A549 (cell line): Measurements from ENCODE around the gene IL1RL2.

Experiments used
- CEBPB ChIP-seq, 2 experiments: fragments of >200 bp in 1 of 2; sonication (Bioruptor Twin) in 1 of 2; formaldehyde crosslinking in 1 of 2; IDR thresholded peaks; 2 replicates each; pipeline ENCODE4 v1.6.1; 2012 to 2016
- CHD2 ChIP-seq: fragments of 150-350 bp; IDR thresholded peaks from 2 replicates; pipeline ENCODE4 v1.6.1; 2014; ENCODE audit warnings: low read length; ENCODE audit not compliant: partially characterized antibody
- CTCF ChIP-seq: fragments of >200 bp; sonication (Bioruptor Twin); formaldehyde crosslinking; IDR thresholded peaks from 3 replicates; pipeline ENCODE4 v1.5.1; 2016
- EP300 ChIP-seq, 2 experiments: fragments of >200 bp; sonication (Bioruptor Twin); formaldehyde crosslinking; IDR thresholded peaks; 2 replicates in 1 of 2; 3 replicates in 1 of 2; pipeline ENCODE4 v1.6.1; 2016 to 2017
- ESRRA ChIP-seq: fragments of 150-350 bp; IDR thresholded peaks from 2 replicates; pipeline ENCODE4 v1.6.1; 2014; ENCODE audit warnings: mild to moderate bottlenecking, low read length, borderline replicate concordance
- HEYL ChIP-seq: fragments of 250-450 bp; sonication (Bioruptor Pico); IDR thresholded peaks from 2 replicates; pipeline ENCODE4 v1.8.0; 2021; ENCODE audit warnings: mild to moderate bottlenecking, moderate library complexity
- JUN ChIP-seq, 2 experiments: fragments of >200 bp; sonication (Bioruptor Twin); formaldehyde crosslinking; IDR thresholded peaks; 2 replicates in 1 of 2; 3 replicates in 1 of 2; pipeline ENCODE4 v1.6.1; 2016 to 2017
- MAX ChIP-seq: IDR thresholded peaks from 2 replicates; pipeline ENCODE4 v1.6.1; 2012
- POLR2A ChIP-seq: IDR thresholded peaks from 2 replicates; pipeline ENCODE4 v1.6.1; 2012; ENCODE audit warnings: mild to moderate bottlenecking, low read length
- SMC3 ChIP-seq: fragments of >200 bp; sonication (Bioruptor Twin); formaldehyde crosslinking; IDR thresholded peaks from 3 replicates; pipeline ENCODE4 v1.6.1; 2018; ENCODE audit warnings: inconsistent platforms

GRCh38 chr2:102168026-102168771 is 18.6 kb upstream of the IL1RL2 start:
- no peak for TF ChIP-seq POLR2A
- TF ChIP-seq CTCF = no peak
- no peak for TF ChIP-seq JUN (IDR thresholded peaks at IDR 0.05)
- no peak for TF ChIP-seq CHD2
- TF ChIP-seq MAX = no peak
- no peak for TF ChIP-seq ESRRA
- TF ChIP-seq CEBPB (IDR thresholded peaks at IDR 0.05) = no peak
- no peak for TF ChIP-seq SMC3
- TF ChIP-seq EP300 (IDR thresholded peaks at IDR 0.05) = no peak
- TF ChIP-seq HEYL (CRISPR knock-in tag) = no peak
